ENCODE measurements around the gene STKLD1.
"Not testable (repeated sequence)": the region's sequence is repeated elsewhere in the genome, so short reads cannot be mapped to it uniquely, and the experiment has no call there.

STKLD1 gene

DNA sequence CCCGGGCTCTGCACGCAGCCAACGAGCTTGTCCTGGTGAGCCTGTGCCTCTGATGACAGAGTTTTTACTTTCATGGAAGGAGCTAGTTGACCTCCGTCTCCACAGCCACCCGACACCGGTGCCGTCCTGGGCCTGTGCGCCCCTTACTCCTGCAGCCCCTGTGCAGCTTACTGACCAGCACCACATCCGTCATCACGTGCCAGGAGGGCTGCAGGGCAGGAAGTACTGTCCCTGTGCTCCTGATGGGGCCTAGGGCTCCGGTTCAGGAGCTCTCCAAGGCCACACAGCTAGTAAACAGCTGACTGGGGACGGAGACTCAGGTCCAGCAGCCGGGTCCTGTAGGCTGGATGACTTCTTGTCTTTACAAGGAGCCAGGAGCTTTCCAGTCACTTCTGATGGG is 10.2 kb downstream of the STKLD1 start:
- no peak overlapping the region for H3K4me3 ChIP-seq (ENCODE audit: low read length)
- no peak for DNase-seq (ENCODE audit: low read depth)
- TF ChIP-seq, protein P1, sequence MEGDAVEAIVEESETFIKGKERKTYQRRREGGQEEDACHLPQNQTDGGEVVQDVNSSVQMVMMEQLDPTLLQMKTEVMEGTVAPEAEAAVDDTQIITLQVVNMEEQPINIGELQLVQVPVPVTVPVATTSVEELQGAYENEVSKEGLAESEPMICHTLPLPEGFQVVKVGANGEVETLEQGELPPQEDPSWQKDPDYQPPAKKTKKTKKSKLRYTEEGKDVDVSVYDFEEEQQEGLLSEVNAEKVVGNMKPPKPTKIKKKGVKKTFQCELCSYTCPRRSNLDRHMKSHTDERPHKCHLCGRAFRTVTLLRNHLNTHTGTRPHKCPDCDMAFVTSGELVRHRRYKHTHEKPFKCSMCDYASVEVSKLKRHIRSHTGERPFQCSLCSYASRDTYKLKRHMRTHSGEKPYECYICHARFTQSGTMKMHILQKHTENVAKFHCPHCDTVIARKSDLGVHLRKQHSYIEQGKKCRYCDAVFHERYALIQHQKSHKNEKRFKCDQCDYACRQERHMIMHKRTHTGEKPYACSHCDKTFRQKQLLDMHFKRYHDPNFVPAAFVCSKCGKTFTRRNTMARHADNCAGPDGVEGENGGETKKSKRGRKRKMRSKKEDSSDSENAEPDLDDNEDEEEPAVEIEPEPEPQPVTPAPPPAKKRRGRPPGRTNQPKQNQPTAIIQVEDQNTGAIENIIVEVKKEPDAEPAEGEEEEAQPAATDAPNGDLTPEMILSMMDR (conservative IDR thresholded peaks at IDR 0.05; ENCODE audit: low read length): no peak

DNA sequence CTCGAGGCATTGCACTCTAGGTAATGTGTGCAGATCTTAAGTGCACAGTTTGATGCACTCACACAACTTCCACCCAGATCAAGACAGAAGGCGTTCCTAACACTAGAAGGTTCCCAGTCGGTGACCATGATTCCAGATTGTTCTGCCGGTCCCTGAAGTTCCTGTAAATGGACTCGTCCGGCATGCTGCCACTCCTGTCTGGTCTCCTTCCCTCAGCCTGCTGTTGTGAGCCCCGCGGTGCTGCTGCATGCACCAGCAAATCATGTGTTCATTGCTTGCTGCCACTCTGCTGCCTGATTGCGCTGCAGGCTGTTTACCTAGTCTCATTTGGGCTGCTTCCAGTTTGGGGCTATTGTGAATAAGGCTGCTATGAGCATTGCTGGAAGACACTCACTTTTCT is 11.5 kb downstream of the STKLD1 start:
- TF ChIP-seq, protein P1 (conservative IDR thresholded peaks at IDR 0.05; ENCODE audit: low read length): no peak
- DNase-seq (ENCODE audit: low read depth): no peak

DNA sequence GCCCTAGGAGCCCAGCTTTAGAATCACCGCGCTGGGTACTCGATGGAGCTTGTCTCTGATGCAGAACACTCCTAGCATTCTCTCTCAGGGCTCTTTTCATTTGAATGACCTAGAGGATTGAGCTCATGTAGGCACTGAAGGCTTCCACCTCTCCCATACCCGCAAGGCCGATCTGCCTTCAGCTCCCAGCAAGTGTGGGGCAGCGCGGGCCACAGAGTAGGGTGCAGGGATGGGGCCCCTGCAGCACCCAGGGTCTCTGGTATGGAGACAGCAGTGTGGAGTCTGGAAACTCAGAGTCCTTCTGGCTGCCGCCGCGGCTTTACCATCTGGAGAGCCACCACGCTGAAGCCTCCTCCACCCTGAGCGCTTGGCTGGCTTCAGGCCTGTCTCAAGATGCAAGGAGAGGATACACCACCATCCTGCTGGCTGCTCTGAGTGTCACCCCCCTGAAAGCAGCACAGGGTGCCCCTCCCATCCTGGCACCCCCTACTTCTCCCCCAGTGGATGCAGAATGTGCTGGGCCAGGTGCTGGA is 12.9 kb downstream of the STKLD1 start:
- H3K4me3 ChIP-seq (ENCODE audit: low read length): no peak overlapping the region
- TF ChIP-seq, protein P1 (conservative IDR thresholded peaks at IDR 0.05; ENCODE audit: low read length): no peak
- DNase-seq (ENCODE audit: low read depth): no peak

More for the DNA sequence above, 11.5 kb downstream of the STKLD1 start:
- no peak overlapping the region for H3K4me3 ChIP-seq (ENCODE audit: low read length)

DNA sequence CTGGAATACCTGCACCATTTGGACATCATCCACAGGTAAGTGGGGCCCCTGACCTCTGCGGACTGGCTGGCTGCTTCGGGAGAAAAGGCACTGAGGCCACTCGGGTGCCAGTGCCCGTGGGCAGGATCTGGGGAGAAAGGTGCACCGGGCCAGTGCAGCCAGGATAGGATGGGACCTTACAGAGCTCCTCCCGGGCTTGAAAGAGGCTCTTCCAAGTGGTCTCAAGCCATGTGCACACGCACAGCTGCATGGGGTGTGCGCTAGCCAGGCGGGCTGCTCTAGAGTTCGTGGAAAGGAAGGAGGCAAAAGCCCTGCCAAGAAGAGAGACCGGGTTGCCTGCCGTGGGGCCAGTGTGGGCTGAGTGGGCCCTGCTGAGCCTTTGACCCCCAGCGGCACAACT is 13.4 kb downstream of the STKLD1 start:
- TF ChIP-seq, protein P1 (conservative IDR thresholded peaks at IDR 0.05; ENCODE audit: low read length): no peak
- no peak overlapping the region for H3K4me3 ChIP-seq (ENCODE audit: low read length)
- DNase-seq (ENCODE audit: low read depth): no peak

DNA sequence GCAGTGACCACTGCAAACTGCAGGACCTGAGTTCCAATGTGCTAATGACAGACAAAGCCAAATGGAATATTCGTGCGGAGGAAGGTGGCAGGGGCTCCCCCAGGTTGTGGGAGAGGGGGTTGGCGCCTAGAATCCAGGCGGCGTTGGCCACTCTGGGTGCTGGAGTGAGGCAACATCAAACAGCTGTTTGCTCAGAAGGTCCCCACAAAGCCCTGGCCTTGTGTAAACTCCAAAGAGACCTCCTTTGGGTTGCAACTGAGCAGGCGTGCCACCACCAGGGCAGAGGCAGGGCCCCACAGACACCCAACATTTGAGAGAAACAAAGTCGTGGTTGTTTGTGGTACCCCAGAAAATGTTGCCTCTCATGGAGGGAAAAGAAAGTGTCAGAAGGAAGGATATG is 14.5 kb downstream of the STKLD1 start:
- no peak overlapping the region for H3K4me3 ChIP-seq (ENCODE audit: low read length)
- DNase-seq (ENCODE audit: low read depth): no peak
- TF ChIP-seq, protein P1 (conservative IDR thresholded peaks at IDR 0.05; ENCODE audit: low read length): no peak

DNA sequence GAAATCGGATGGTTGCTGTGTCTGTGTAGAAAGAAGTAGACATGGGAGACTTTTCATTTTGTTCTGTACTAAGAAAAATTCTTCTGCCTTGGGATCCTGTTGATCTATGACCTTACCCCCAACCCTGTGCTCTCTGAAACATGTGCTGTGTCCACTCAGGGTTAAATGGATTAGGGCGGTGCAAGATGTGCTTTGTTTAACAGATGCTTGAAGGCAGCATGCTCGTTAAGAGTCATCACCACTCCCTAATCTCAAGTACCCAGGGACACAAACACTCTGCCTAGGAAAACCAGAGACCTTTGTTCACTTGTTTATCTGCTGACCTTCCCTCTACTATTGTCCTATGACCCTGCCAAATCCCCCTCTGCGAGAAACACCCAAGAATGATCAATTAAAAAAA is 15.3 kb downstream of the STKLD1 start:
- not testable (repeated sequence) for DNase-seq (ENCODE audit: low read depth); H3K4me3 ChIP-seq (ENCODE audit: low read length)

DNA sequence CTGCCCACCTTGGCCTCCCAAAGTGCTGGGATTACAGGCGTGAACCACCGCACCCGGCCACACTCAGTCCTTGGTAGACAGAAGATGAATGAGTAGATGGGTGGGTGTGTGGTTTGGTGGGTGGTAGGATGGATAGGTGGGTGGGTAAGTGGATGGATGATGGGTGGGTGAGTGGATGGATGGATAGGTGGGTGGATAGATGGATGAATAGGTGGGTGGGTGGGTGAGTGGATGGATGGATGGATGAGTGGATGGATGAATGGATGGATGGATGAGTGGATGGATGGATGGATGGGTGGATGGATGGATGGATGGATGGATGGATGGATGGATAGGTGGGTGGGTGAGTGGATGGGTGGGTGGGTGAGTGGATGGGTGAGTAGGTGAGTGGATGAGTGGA is 16.1 kb downstream of the STKLD1 start:
- not testable (repeated sequence) for DNase-seq (ENCODE audit: low read depth); H3K4me3 ChIP-seq (ENCODE audit: low read length)

DNA sequence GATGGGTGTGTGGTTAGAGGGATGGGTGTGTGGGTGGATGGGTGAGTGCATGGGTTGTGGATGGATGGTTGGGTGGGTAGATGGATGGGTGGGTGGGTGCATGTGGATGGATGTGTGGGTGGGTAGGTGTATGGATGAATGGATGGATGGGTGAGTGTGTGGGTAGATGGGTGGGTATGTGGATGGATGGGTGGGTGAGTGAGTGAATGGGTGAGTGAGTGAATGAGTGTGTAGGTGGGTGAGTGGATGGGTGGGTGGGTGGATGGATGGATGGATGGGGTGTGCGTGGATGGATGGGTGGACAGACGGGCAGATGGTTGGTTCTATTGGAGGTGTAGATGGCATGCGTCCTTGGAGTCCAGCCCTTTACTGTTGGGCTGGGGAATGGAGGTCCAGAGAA is 17.2 kb downstream of the STKLD1 start:
- no peak overlapping the region for H3K4me3 ChIP-seq (ENCODE audit: low read length)
- no peak for DNase-seq (ENCODE audit: low read depth)
- TF ChIP-seq, protein P1 (conservative IDR thresholded peaks at IDR 0.05; ENCODE audit: low read length): no peak

All from AG10803 (cell line).